SU-DHL-6 (cell line): ENCODE results near the gene OTUD6A.

Source experiments
- H2AFZ ChIP-seq: fragments of 200-600 bp; sonication (generic); 2 replicates; pipeline ENCODE4 v1.6.1; 2014; ENCODE audit warnings: low read depth, mild to moderate bottlenecking, moderate library complexity, mixed read lengths, antibody characterized with exemption, low read length; ENCODE audit not compliant: severe bottlenecking
- H3F3A ChIP-seq: fragments of 200-600 bp; shearing (Covaris generic); 2 replicates; pipeline ENCODE4 v1.6.0; 2016; ENCODE audit warnings: antibody characterized with exemption, mild to moderate bottlenecking; ENCODE audit not compliant: insufficient read depth
- H3K27ac ChIP-seq: fragments of 200-600 bp; sonication (generic); 2 replicates; pipeline ENCODE4 v1.5.1; 2016; ENCODE audit warnings: low read depth, mild to moderate bottlenecking, low read length, moderate library complexity, mixed read lengths
- H3K27me3 ChIP-seq: fragments of 200-600 bp; sonication (generic), shearing (Covaris generic); 2 replicates; pipeline ENCODE4 v1.6.0; 2014; ENCODE audit warnings: mild to moderate bottlenecking, low read length
- H3K36me3 ChIP-seq: fragments of 200-600 bp; sonication (generic); 2 replicates; pipeline ENCODE4 v1.6.1; 2014; ENCODE audit warnings: mild to moderate bottlenecking, low read length, mixed read lengths
- H3K4me2 ChIP-seq: fragments of 300-600, 200-600 bp; shearing (Covaris generic), sonication (generic); 2 replicates; pipeline ENCODE4 v1.6.0; 2014; ENCODE audit warnings: low read length, low read depth, mild to moderate bottlenecking; ENCODE audit not compliant: poor library complexity, severe bottlenecking
- H3K4me3 ChIP-seq: fragments of 200-600 bp; sonication (generic); 2 replicates; pipeline ENCODE4 v1.5.1; 2014; ENCODE audit warnings: antibody characterized with exemption, low read length, mild to moderate bottlenecking, mixed read lengths; ENCODE audit not compliant: insufficient read depth, poor library complexity, severe bottlenecking
- H3K79me2 ChIP-seq: fragments of 200-600 bp; sonication (generic); 2 replicates; pipeline ENCODE4 v1.6.1; 2014; ENCODE audit warnings: mild to moderate bottlenecking, low read length, moderate library complexity; ENCODE audit not compliant: insufficient read depth
- H3K9ac ChIP-seq: fragments of 200-600 bp; sonication (generic); 2 replicates; pipeline ENCODE4 v1.7.0; 2014; ENCODE audit warnings: mild to moderate bottlenecking, low read length
- H3K9me2 ChIP-seq: fragments of 200-600 bp; sonication (generic); replicated peaks from 2 replicates; pipeline ENCODE4 v1.6.1; 2014; ENCODE audit warnings: low read length; ENCODE audit not compliant: insufficient read depth
- H3K9me3 ChIP-seq: fragments of 200-600 bp; sonication (generic); 2 replicates; pipeline ENCODE4 v1.6.1; 2014; ENCODE audit warnings: low read length, mixed read lengths; ENCODE audit not compliant: insufficient read depth
- H4K20me1 ChIP-seq: fragments of 200-600 bp; sonication (generic); 2 replicates; pipeline ENCODE4 v1.6.1; 2014; ENCODE audit warnings: low read depth, mild to moderate bottlenecking, antibody characterized with exemption, low read length, moderate library complexity, mixed read lengths
- EZH2phosphoT487 ChIP-seq: fragments of 200-600 bp; sonication (generic), shearing (Covaris generic); conservative IDR thresholded peaks from 2 replicates; pipeline ENCODE4 v1.6.1; 2018; ENCODE audit warnings: mild to moderate bottlenecking, antibody characterized with exemption, low read length, moderate library complexity, mixed read lengths
- TF ChIP-seq, protein P1 (sequence below): fragments of 200-600 bp; sonication (generic); IDR thresholded peaks from one replicate; pipeline ENCODE4 v1.5.1; 2017; ENCODE audit warnings: antibody characterized with exemption, mild to moderate bottlenecking, low read length, moderate library complexity; ENCODE audit not compliant: insufficient read depth, poor library complexity, severe bottlenecking

Gene OTUD6A

DNA sequence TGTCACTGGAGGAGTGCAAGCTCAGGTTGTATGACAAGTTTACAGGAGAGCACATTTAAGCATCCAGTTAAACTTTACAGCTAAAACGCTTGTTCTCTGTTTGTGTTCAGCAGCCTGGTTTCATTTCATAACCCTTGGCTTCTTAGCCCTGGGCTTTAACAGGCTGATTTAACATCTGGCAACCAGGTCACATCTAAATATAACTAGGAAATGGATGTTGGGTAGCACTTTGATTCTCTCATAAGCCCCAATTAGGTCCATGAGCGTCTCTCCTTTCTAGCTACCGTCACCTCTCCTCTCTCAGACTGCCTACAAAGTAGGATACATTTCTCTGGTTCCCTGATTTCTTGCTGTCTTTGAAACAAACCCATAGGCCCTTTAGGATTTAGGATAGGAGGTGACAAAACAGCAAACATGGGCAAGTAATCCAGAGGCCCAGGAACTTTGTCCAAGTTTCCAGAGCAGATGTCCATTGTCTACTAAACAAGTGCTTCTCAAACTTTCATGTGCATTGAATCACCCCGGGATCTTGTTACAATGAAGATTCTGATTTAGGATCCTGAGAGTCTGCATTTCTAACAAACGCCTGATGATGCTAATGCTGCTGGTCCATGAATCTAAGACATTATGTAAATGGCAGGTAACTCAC is 22.5 kb downstream of the OTUD6A start:
- H3K9me3 ChIP-seq = no peaks in the 10 kb centered on the region
- no peak overlapping the region for H3K4me3 ChIP-seq
- H3K4me2 ChIP-seq = no peak overlapping the region
- H3K9me2 ChIP-seq = no peaks in the 10 kb centered on the region
- H3K27ac ChIP-seq = no peak overlapping the region
- H2AFZ ChIP-seq = no peak overlapping the region
- H3K9ac ChIP-seq = no peak overlapping the region
- TF ChIP-seq, protein P1, sequence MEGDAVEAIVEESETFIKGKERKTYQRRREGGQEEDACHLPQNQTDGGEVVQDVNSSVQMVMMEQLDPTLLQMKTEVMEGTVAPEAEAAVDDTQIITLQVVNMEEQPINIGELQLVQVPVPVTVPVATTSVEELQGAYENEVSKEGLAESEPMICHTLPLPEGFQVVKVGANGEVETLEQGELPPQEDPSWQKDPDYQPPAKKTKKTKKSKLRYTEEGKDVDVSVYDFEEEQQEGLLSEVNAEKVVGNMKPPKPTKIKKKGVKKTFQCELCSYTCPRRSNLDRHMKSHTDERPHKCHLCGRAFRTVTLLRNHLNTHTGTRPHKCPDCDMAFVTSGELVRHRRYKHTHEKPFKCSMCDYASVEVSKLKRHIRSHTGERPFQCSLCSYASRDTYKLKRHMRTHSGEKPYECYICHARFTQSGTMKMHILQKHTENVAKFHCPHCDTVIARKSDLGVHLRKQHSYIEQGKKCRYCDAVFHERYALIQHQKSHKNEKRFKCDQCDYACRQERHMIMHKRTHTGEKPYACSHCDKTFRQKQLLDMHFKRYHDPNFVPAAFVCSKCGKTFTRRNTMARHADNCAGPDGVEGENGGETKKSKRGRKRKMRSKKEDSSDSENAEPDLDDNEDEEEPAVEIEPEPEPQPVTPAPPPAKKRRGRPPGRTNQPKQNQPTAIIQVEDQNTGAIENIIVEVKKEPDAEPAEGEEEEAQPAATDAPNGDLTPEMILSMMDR = no peak
- TF ChIP-seq EZH2phosphoT487 = no peak
- no peaks in the 10 kb centered on the region for H4K20me1 ChIP-seq
- H3K79me2 ChIP-seq = no peaks in the 10 kb centered on the region
- H3K36me3 ChIP-seq = no peaks in the 10 kb centered on the region
- no peaks in the 10 kb centered on the region for H3K27me3 ChIP-seq
- no peaks in the 10 kb centered on the region for H3F3A ChIP-seq

DNA sequence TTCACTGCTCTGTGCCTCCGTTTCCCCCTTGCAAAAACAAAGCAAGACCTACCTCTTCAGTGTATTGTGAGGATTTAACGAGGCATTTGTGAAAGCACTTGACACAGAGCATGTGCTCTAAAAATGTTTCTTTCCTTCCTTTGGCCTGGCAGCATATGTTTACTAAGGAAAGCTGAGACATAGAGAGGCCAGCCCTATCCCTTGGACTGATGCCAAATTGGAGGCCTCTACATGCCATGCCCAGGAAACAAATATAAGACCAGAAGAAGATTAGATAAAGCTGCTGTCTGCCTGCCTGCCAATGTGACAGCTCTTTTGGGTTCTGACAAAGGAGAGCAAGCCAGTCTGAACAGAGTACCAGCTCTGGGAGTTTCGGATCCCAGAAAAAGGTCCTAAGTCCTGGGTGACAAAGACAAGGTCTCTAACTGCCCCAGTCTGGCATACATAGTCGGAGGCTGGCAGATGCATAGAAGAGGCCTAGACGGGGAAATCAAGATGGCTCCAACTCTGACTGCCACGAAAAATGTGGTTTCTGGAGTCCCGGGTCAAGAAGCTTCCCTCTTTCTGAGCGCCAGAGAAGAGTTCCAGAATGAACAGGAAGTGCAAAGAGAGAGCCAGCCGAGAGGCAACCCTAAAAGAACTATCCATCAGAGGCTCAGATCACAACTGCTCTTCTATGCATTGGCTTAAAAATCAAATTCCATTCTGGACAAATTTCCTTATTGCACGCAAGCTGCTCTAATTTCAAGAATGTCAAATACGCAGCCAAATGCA is 25.8 kb downstream of the OTUD6A start:
- H3K9me3 ChIP-seq = no peaks in the 10 kb centered on the region
- no peaks in the 10 kb centered on the region for H3K36me3 ChIP-seq
- H3K79me2 ChIP-seq = no peaks in the 10 kb centered on the region
- no peak overlapping the region for H3K4me3 ChIP-seq
- no peaks in the 10 kb centered on the region for H3K9me2 ChIP-seq
- TF ChIP-seq EZH2phosphoT487 = no peak
- TF ChIP-seq, protein P1 = no peak
- H3K27me3 ChIP-seq = no peaks in the 10 kb centered on the region
- H3F3A ChIP-seq = no peaks in the 10 kb centered on the region
- no peaks in the 10 kb centered on the region for H4K20me1 ChIP-seq
- H3K4me2 ChIP-seq = no peak overlapping the region
- no peak overlapping the region for H3K27ac ChIP-seq
- H2AFZ ChIP-seq = no peak overlapping the region
- H3K9ac ChIP-seq = no peak overlapping the region

DNA sequence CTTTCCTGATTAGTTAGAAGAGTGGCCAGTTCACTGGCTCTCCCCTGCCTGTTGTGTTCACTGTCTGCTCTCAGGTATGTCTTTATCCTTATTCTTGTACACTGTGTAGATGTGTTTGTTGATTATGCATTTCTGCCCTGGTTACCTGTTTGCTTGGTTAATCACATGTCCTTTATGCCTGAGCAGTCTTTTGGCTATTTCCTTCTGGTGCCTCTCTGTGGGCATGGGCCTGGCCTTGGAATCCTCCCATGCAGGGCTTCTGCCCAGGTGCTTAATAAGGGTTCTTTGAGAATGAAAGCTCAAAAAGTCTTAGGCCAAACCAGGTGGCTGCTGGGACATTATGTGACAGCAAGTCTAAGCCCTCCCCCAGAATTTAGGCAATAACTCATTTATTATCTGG is 26.5 kb downstream of the OTUD6A start:
- H3K9me2 ChIP-seq = no peaks in the 10 kb centered on the region
- H3F3A ChIP-seq = no peaks in the 10 kb centered on the region
- H3K9me3 ChIP-seq = no peaks in the 10 kb centered on the region
- H2AFZ ChIP-seq = no peak overlapping the region
- no peak overlapping the region for H3K27ac ChIP-seq
- no peak overlapping the region for H3K4me2 ChIP-seq
- no peaks in the 10 kb centered on the region for H4K20me1 ChIP-seq
- H3K27me3 ChIP-seq = no peaks in the 10 kb centered on the region
- H3K9ac ChIP-seq = no peak overlapping the region
- no peaks in the 10 kb centered on the region for H3K79me2 ChIP-seq
- no peak overlapping the region for H3K4me3 ChIP-seq
- TF ChIP-seq, protein P1 = no peak
- TF ChIP-seq EZH2phosphoT487 = no peak
- no peaks in the 10 kb centered on the region for H3K36me3 ChIP-seq
